ENCODE data around the gene EMP3. TPM values are rescaled to one million over a fixed set of nuclear protein-coding genes. Genes with fewer than 3 reads are reported as not detected.

The EMP3 gene
- total and polyA plus RNA-seq, 9 of the 15 experiments (the other 6 are each of a cell fraction or from before 2014, with no cell fraction given), result 123 to 386 (median 296) TPM

DNA sequence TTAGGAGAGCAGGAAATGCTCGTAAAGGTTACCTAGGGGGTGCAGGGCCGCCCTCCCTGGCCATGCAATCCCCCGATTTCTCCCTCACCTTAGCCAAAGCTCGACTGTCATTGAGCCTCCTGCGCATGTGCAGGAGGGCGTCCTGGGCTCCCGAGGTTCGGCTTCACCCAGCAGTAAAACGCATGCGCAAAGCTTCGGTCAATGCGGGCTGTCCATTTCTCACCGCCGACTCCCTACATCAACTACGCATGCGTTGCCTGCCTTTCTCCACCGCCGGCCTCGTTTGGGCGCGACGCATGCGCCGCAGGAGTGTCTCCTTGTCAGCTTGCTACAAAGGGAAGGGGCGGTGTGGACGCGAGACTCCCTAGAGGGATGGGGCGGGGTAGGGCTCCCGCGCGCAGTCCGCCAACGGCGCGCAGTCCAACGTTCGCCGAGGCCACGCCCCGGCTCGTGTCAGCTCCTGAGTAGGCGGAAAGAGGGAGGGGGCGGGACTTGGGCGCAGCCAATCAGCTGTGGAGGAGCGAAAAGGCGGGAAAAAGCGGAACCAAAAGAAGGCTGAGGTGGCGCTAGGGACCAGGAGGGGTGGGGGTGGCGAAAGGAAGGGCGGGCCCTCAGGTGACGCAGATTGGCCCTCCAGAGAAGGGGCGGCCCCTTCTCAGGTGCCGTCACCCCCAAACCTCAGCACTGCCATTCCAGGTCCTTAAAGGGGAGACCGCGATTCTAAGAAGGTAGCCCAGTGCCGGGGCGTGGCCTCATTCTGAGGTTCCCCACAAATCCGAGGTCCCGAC, 38.7 kb downstream of the EMP3 start, which contains the start of the genes SYNGR4 and TMEM143 (continued):
- TF ChIP-seq, protein P1, sequence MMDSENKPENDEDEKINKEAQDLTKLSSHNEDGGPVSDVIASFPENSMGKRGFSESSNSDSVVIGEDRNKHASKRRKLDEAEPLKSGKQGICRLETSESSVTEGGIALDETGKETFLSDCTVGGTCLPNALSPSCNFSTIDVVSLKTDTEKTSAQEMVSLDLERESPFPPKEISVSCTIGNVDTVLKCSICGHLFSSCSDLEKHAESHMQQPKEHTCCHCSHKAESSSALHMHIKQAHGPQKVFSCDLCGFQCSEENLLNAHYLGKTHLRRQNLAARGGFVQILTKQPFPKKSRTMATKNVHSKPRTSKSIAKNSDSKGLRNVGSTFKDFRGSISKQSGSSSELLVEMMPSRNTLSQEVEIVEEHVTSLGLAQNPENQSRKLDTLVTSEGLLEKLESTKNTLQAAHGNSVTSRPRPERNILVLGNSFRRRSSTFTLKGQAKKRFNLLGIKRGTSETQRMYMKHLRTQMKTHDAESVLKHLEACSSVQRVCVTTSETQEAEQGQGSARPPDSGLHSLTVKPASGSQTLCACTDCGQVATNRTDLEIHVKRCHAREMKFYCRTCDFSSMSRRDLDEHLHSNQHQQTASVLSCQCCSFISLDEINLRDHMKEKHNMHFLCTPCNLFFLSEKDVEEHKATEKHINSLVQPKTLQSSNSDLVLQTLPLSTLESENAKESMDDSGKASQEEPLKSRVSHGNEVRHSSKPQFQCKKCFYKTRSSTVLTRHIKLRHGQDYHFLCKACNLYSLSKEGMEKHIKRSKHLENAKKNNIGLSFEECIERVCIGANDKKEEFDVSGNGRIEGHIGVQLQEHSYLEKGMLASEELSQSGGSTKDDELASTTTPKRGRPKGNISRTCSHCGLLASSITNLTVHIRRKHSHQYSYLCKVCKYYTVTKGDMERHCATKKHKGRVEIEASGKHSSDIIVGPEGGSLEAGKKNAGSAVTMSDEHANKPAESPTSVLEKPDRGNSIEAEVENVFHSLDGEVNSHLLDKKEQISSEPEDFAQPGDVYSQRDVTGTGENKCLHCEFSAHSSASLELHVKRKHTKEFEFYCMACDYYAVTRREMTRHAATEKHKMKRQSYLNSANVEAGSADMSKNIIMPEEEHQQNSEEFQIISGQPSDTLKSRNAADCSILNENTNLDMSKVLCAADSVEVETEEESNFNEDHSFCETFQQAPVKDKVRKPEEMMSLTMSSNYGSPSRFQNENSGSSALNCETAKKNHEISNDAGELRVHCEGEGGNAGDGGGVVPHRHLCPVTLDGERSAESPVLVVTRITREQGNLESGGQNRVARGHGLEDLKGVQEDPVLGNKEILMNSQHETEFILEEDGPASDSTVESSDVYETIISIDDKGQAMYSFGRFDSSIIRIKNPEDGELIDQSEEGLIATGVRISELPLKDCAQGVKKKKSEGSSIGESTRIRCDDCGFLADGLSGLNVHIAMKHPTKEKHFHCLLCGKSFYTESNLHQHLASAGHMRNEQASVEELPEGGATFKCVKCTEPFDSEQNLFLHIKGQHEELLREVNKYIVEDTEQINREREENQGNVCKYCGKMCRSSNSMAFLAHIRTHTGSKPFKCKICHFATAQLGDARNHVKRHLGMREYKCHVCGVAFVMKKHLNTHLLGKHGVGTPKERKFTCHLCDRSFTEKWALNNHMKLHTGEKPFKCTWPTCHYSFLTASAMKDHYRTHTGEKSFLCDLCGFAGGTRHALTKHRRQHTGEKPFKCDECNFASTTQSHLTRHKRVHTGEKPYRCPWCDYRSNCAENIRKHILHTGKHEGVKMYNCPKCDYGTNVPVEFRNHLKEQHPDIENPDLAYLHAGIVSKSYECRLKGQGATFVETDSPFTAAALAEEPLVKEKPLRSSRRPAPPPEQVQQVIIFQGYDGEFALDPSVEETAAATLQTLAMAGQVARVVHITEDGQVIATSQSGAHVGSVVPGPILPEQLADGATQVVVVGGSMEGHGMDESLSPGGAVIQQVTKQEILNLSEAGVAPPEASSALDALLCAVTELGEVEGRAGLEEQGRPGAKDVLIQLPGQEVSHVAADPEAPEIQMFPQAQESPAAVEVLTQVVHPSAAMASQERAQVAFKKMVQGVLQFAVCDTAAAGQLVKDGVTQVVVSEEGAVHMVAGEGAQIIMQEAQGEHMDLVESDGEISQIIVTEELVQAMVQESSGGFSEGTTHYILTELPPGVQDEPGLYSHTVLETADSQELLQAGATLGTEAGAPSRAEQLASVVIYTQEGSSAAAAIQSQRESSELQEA (IDR thresholded peaks at IDR 0.05; ENCODE audit: low read depth), result no peak
- TF ChIP-seq L3MBTL2 (IDR thresholded peaks at IDR 0.05) (peak; percentile 98), ZNF24 (IDR thresholded peaks at IDR 0.05) (no peak; the same call in 1 of the 2 replicates), HMG20A (CRISPR knock-in tag; conservative IDR thresholded peaks at IDR 0.05) (no peak), ILK (tag; IDR thresholded peaks at IDR 0.05; ENCODE audit: borderline replicate concordance, low read depth) (no peak), NR2F6 (CRISPR knock-in tag; IDR thresholded peaks at IDR 0.05) (no peak), BRD4 (IDR thresholded peaks at IDR 0.05) (no peak), NRF1 (conservative IDR thresholded peaks at IDR 0.05 in 1 of 2, IDR thresholded peaks at IDR 0.05 in 1 of 2) (peak; percentile 100), RFX7 (CRISPR knock-in tag; IDR thresholded peaks at IDR 0.05) (no peak), PPARD (CRISPR knock-in tag; IDR thresholded peaks at IDR 0.05) (no peak), ETS2 (tag; IDR thresholded peaks at IDR 0.05; ENCODE audit: borderline replicate concordance, poor library complexity, severe bottlenecking) (no peak), CREB1 (IDR thresholded peaks at IDR 0.05) (peak; percentile 70), CREB1 (CRISPR knock-in tag; IDR thresholded peaks at IDR 0.05) (peak; percentile 88)
- TF ChIP-seq, protein P2, sequence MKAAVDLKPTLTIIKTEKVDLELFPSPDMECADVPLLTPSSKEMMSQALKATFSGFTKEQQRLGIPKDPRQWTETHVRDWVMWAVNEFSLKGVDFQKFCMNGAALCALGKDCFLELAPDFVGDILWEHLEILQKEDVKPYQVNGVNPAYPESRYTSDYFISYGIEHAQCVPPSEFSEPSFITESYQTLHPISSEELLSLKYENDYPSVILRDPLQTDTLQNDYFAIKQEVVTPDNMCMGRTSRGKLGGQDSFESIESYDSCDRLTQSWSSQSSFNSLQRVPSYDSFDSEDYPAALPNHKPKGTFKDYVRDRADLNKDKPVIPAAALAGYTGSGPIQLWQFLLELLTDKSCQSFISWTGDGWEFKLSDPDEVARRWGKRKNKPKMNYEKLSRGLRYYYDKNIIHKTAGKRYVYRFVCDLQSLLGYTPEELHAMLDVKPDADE (conservative IDR thresholded peaks at IDR 0.05; ENCODE audit: control insufficient read depth, low read depth, low read length), result 0 out of 2 replicates have a peak, but pooled peaks have one; percentile 49

All from K562 (cell line).